Measurements from ENCODE around the gene TADA2B. TPM values are rescaled to one million over a fixed set of nuclear protein-coding genes. Genes with fewer than 3 reads are reported as not detected.

TADA2B gene
- total RNA-seq, 1 donor from 2014 or later, result 26.9 TPM

DNA sequence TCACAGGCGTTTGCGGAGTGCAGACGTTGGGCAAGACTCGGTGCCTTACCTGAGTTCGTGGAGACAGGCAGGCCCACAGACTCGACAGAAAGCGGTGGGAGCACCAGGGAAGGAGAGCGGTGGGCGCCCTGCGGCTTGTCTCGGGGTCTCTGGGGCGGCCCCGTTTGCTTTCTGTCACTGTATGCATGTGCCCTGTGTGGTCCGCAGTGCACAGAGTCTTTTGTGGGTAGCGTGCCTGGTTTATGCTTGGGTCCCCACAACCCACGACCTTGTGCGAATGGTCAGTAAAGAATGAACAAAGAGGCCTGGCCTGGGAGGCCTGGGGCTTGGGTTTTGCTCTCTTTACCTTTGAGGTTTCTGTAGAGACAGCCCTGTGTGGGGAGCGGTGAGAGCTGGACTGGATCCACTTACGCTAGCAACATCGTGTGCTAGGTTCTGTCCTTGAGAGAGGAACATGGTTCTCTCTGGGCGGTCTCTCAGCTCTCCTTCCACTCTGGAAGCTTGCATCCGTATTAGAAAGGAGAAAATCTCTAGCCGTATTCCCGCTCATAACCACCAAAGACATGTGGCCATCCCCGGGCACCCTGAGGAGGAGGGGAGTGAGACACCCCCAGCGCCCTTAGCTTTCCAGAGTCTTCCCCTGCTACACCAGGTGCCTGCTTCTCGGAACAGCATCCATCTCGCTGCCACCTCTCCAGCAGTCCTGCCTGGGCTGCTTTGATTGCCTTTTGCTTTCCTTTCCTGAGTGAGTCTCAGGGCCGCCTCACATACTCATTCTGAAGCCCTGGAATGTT is 1.2 kb downstream of the TADA2B start:
- no peaks in the 10 kb centered on the region for H3K27me3 ChIP-seq (ENCODE audit: control insufficient read depth, insufficient read depth, low read length)
- H3K36me3 ChIP-seq (ENCODE audit: control insufficient read depth, insufficient read depth, low read length), result peaks cover 2% of the 10 kb centered on the region
- TF ChIP-seq, protein P1, sequence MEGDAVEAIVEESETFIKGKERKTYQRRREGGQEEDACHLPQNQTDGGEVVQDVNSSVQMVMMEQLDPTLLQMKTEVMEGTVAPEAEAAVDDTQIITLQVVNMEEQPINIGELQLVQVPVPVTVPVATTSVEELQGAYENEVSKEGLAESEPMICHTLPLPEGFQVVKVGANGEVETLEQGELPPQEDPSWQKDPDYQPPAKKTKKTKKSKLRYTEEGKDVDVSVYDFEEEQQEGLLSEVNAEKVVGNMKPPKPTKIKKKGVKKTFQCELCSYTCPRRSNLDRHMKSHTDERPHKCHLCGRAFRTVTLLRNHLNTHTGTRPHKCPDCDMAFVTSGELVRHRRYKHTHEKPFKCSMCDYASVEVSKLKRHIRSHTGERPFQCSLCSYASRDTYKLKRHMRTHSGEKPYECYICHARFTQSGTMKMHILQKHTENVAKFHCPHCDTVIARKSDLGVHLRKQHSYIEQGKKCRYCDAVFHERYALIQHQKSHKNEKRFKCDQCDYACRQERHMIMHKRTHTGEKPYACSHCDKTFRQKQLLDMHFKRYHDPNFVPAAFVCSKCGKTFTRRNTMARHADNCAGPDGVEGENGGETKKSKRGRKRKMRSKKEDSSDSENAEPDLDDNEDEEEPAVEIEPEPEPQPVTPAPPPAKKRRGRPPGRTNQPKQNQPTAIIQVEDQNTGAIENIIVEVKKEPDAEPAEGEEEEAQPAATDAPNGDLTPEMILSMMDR (IDR thresholded peaks at IDR 0.05; ENCODE audit: insufficient read depth, low read length, poor library complexity, severe bottlenecking), result no peak
- peak overlapping the region; percentile 55 for H3K4me3 ChIP-seq (ENCODE audit: low read depth, low read length)
- no peak for DNase-seq (ENCODE audit: low read depth)

DNA sequence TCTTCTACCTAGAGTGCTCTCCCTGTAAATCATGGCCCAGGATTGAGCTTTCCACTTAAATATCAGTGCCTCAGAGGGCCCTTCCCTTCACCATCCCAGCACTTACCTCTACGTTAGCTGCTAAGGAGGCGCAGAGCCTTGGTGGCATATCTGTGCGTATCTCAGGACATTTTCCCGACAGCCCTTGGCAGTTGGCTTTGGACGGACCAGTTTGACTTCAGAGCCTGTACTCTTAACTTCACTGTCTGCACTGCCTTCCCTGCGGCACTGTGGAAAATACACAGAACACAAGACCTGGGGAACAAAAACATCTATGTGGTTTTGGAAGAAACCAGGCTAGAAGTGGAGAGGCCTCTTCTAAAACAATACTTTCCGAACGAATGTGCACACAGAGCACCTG is 2.4 kb downstream of the TADA2B start:
- Histone ChIP-seq H3K4me3 (ENCODE audit: low read depth, low read length) (no peak overlapping the region), H3K36me3 (ENCODE audit: control insufficient read depth, insufficient read depth, low read length) (peaks cover 2% of the 10 kb centered on the region)

DNA sequence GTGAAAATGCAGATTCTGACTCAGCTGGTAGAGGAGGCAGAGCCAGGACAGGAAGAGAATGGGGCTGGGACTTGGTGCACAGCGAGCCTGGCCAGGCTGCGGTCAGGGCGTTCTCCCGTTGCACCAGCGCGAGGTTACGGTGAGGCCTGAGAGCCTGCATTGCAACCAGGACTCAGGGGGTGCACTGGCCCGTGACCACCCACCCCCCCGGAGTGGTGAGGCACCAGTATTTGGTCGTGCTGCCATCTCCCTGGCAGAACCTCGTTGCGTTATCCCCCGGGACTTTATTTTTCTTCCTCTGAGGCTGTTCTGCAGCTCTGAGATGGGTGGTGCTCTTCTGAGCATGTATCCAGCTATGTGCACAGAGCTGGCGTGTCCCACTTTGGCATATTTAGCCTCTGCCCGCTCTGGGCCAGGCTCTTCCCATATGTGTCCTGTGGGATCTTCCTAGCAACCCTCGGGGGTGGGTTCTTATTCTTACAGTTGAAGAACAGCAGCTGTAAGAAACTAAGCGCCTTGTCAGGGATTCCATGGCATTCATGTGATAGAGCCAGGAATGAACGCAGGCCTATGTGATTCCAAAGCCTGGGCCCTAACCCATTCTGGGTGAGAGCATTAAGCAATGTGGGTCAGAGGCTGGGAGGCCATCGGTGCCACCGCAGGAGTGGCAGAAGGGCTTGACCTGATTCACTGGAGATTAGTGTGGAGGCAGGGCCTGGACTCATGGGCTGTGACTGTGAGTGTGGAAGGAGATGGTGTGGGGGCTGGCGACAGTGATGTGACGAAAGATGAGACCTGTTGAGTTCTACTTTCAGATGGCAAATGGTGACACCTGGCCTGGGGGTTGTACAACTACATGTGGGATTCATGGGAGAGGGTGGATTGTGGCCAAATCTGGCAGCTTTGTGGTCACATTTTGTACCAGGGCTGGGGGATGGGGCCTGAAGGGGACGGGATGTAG is 3.1 kb downstream of the TADA2B start:
- Histone ChIP-seq H3K27me3 (ENCODE audit: control insufficient read depth, insufficient read depth, low read length) (no peaks in the 10 kb centered on the region), H3K36me3 (ENCODE audit: control insufficient read depth, insufficient read depth, low read length) (peaks cover 2% of the 10 kb centered on the region), H3K4me3 (ENCODE audit: low read depth, low read length) (no peak overlapping the region)
- DNase-seq (ENCODE audit: low read depth), result no peak
- TF ChIP-seq, protein P1 (IDR thresholded peaks at IDR 0.05; ENCODE audit: insufficient read depth, low read length, poor library complexity, severe bottlenecking), result no peak

More for the DNA sequence above, 2.4 kb downstream of the TADA2B start:
- no peak for DNase-seq (ENCODE audit: low read depth)
- no peaks in the 10 kb centered on the region for H3K27me3 ChIP-seq (ENCODE audit: control insufficient read depth, insufficient read depth, low read length)
- TF ChIP-seq, protein P1 (IDR thresholded peaks at IDR 0.05; ENCODE audit: insufficient read depth, low read length, poor library complexity, severe bottlenecking), result no peak

DNA sequence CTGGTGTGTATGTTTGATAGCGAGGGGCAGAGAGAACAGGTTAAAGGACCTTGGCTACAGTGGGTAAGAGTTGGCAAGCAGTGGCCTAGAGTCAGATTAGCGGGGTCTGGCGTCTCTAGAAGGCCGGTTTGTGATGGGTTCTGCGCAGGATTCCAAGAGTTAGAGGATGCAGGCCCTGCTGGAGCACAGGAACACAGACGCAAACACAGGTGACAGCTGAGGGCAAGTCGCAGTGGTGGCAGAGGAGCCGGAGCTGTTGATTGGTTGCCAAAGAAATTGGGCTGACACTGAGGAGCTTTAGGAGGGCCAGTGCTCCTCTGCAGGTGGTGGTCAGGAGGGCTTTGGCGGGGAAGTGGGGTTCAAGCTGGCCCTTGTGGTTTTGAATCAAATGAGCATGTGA is 3.8 kb downstream of the TADA2B start:
- TF ChIP-seq, protein P1 (IDR thresholded peaks at IDR 0.05; ENCODE audit: insufficient read depth, low read length, poor library complexity, severe bottlenecking), result no peak
- H3K4me3 ChIP-seq (ENCODE audit: low read depth, low read length), result no peak overlapping the region
- no peak for DNase-seq (ENCODE audit: low read depth)
- peaks cover 2% of the 10 kb centered on the region for H3K36me3 ChIP-seq (ENCODE audit: control insufficient read depth, insufficient read depth, low read length)
- H3K27me3 ChIP-seq (ENCODE audit: control insufficient read depth, insufficient read depth, low read length), result no peaks in the 10 kb centered on the region

DNA sequence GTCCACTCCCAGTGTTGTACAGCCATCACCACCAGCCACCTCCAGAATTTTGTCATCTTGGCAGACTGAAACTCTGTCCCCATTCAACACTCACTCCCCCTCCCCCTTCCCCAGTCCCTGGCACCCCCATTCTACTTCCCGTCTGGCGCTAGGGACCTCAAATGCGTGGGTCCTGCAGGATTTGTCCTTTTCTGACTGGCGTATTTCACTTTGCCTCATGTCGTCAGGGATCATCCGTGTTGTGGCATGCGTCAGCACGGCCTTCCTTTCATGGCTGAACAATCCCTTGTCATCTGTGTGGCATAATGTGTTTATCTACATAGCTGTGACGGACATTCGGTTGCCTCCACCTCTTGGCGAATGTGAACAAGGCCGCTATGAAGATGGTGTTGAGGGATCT is 5.5 kb downstream of the TADA2B start:
- Histone ChIP-seq H3K36me3 (ENCODE audit: control insufficient read depth, insufficient read depth, low read length) (peaks cover 2% of the 10 kb centered on the region), H3K4me3 (ENCODE audit: low read depth, low read length) (no peak overlapping the region), H3K27me3 (ENCODE audit: control insufficient read depth, insufficient read depth, low read length) (no peaks in the 10 kb centered on the region)
- TF ChIP-seq, protein P1 (IDR thresholded peaks at IDR 0.05; ENCODE audit: insufficient read depth, low read length, poor library complexity, severe bottlenecking), result no peak
- no peak for DNase-seq (ENCODE audit: low read depth)

Data from kidney epithelial cell (primary cell).